ENCODE results near the gene LRRIQ1. TPM values are rescaled to one million over a fixed set of nuclear protein-coding genes. Genes with fewer than 3 reads are reported as not detected.
A peak's percentile ranks its signal among the peaks of the same experiment; 100 is the strongest.
"Not testable (repeated sequence)": the region's sequence is repeated elsewhere in the genome, so short reads cannot be mapped to it uniquely, and the experiment has no call there.

LRRIQ1 gene
- total RNA-seq, 1 donor from 2014 or later, result not detected

DNA sequence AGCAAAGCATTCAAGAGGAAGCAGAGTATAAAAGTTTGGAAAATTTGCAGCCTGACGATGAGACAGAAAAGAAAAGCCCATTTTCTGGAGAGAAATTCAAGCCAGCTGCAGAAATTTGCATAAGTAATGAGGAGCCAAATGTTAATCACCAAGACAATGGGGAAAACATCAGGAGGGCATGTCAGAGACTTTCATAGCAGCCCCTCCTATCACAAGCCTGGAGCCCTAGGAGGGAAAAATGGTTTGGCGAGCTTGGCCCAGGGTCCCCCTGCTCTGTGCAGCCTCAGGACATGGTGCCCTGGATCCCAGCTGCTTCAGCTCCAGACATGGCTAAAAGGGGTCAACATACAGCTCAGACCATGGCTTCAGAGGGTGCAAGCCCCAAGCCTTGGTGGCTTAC lies 31.1 kb upstream of the LRRIQ1 start:
- not testable (repeated sequence) for H3K27ac ChIP-seq (ENCODE audit: low read depth, low read length)

DNA sequence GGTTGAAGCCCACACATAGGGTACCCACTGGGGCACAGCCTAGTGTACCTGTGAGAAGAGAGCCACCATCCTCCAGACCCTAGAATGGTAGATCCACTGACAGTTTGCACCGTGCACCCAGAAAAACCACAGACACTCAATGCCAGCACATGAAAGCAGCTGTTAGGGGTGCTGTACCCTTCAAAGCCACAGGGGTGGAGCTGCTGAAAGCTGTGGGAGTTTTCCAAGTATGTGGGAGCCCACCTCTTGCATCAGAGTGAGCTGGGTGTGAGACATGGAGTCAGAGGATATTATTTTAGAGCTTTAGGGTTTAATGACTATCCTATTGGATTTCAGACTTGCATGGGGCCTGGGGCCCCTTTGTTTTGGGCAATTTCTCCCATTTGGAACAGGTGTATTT lies 30.5 kb upstream of the LRRIQ1 start:
- H3K36me3 ChIP-seq (ENCODE audit: control insufficient read depth in 3 of 3, insufficient read depth in 3 of 3, low read length in 3 of 3), result no peaks in the 10 kb centered on the region
- no peak overlapping the region for H3K4me3 ChIP-seq (ENCODE audit: low read length in 3 of 3)

More for the DNA sequence above, 31.1 kb upstream of the LRRIQ1 start:
- not testable (repeated sequence) for H3K36me3 ChIP-seq (ENCODE audit: control insufficient read depth in 3 of 3, insufficient read depth in 3 of 3, low read length in 3 of 3); H3K27me3 ChIP-seq (ENCODE audit: control insufficient read depth in 3 of 3, insufficient read depth in 3 of 3, low read length in 3 of 3); H3K4me3 ChIP-seq (ENCODE audit: low read length in 3 of 3); H3K9me3 ChIP-seq (ENCODE audit: control insufficient read depth in 3 of 3, low read length in 3 of 3); H3K9ac ChIP-seq (ENCODE audit: low read depth in 1 of 3, low read length in 3 of 3); H3K4me1 ChIP-seq (ENCODE audit: control insufficient read depth in 3 of 3, insufficient read depth in 3 of 3, low read length in 3 of 3)

DNA sequence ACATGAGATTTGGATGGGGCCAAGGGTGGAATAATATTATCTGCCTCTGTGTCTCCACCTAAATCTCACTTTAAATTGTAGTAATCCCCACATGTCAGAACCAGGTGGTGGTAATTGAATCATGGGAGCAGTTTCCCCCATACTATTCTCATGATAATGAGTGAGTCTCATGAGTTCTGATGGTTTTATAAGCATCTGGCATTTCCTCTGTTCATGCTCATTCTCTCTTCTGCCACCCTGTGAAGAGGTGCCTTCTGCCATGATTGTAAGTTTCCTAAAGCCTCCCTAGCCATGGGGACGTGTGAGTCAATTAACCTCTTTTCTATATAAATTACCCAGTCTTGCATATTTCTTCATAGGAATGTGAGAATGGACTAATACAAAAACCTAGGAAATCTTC lies 29.9 kb upstream of the LRRIQ1 start:
- no peak overlapping the region for H3K4me3 ChIP-seq (ENCODE audit: low read length in 3 of 3)
- no peaks in the 10 kb centered on the region for H3K4me1 ChIP-seq (ENCODE audit: control insufficient read depth in 3 of 3, insufficient read depth in 3 of 3, low read length in 3 of 3)
- no peaks in the 10 kb centered on the region for H3K36me3 ChIP-seq (ENCODE audit: control insufficient read depth in 3 of 3, insufficient read depth in 3 of 3, low read length in 3 of 3)
- H3K9me3 ChIP-seq (ENCODE audit: control insufficient read depth in 3 of 3, low read length in 3 of 3), result no peaks in the 10 kb centered on the region
- H3K27me3 ChIP-seq (ENCODE audit: control insufficient read depth in 3 of 3, insufficient read depth in 3 of 3, low read length in 3 of 3), result no peaks in the 10 kb centered on the region
- H3K9ac ChIP-seq (ENCODE audit: low read depth in 1 of 3, low read length in 3 of 3), result no peak overlapping the region
- H3K27ac ChIP-seq (ENCODE audit: low read depth, low read length), result no peak overlapping the region

More for the DNA sequence above, 30.5 kb upstream of the LRRIQ1 start:
- Histone ChIP-seq H3K9ac (ENCODE audit: low read depth in 1 of 3, low read length in 3 of 3) (no peak overlapping the region), H3K27me3 (ENCODE audit: control insufficient read depth in 3 of 3, insufficient read depth in 3 of 3, low read length in 3 of 3) (no peaks in the 10 kb centered on the region), H3K4me1 (ENCODE audit: control insufficient read depth in 3 of 3, insufficient read depth in 3 of 3, low read length in 3 of 3) (no peaks in the 10 kb centered on the region), H3K27ac (ENCODE audit: low read depth, low read length) (no peak overlapping the region), H3K9me3 (ENCODE audit: control insufficient read depth in 3 of 3, low read length in 3 of 3) (no peaks in the 10 kb centered on the region)

DNA sequence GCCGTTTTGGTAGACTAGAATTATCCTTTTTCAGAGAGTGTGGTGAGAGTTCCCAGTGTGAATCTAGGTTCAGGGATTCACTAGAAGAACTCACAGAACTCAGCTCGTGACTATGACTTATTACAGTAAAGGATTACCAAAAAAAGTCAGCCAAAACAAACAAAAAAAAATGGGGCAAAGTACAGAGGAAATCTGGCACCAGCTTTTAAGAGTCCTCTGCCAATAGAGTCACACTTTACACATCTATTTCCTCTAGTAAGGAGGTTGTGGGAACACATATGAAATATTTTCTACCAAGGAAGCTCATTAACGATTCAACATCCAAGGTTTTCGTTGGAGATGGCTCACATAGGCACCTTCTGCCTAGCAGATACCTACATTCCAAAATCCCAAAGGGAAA lies 28.3 kb upstream of the LRRIQ1 start:
- Histone ChIP-seq H3K9me3 (ENCODE audit: control insufficient read depth in 3 of 3, low read length in 3 of 3) (no peaks in the 10 kb centered on the region), H3K27ac (ENCODE audit: low read depth, low read length) (no peak overlapping the region), H3K27me3 (ENCODE audit: control insufficient read depth in 3 of 3, insufficient read depth in 3 of 3, low read length in 3 of 3) (no peaks in the 10 kb centered on the region), H3K36me3 (ENCODE audit: control insufficient read depth in 3 of 3, insufficient read depth in 3 of 3, low read length in 3 of 3) (no peaks in the 10 kb centered on the region), H3K4me3 (ENCODE audit: low read length in 3 of 3) (no peak overlapping the region), H3K9ac (ENCODE audit: low read depth in 1 of 3, low read length in 3 of 3) (no peak overlapping the region), H3K4me1 (ENCODE audit: control insufficient read depth in 3 of 3, insufficient read depth in 3 of 3, low read length in 3 of 3) (no peaks in the 10 kb centered on the region)

DNA sequence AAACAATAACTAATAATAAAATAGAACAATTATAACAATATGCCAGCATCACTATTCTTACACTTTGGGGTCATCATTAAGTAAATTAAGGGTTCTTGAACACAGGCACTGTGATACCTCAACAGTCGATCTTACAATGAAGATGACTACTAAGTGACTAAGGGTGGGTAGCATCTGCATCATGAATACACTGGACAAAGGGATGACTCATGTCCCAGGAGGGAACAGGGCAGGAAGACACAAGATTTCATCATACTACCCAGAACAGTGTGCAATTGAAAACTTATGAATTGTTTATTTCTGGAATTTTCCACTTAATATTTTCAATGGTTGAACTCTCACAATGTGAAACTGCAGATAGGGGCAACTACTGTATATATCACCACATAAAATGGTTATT lies 19.7 kb upstream of the LRRIQ1 start:
- Histone ChIP-seq H3K4me1 (ENCODE audit: control insufficient read depth in 3 of 3, insufficient read depth in 3 of 3, low read length in 3 of 3) (no peaks in the 10 kb centered on the region), H3K27ac (ENCODE audit: low read depth, low read length) (no peak overlapping the region), H3K36me3 (ENCODE audit: control insufficient read depth in 3 of 3, insufficient read depth in 3 of 3, low read length in 3 of 3) (no peaks in the 10 kb centered on the region), H3K9me3 (ENCODE audit: control insufficient read depth in 3 of 3, low read length in 3 of 3) (no peaks in the 10 kb centered on the region), H3K27me3 (ENCODE audit: control insufficient read depth in 3 of 3, insufficient read depth in 3 of 3, low read length in 3 of 3) (no peaks in the 10 kb centered on the region), H3K9ac (ENCODE audit: low read depth in 1 of 3, low read length in 3 of 3) (no peak overlapping the region), H3K4me3 (ENCODE audit: low read length in 3 of 3) (no peak overlapping the region)

DNA sequence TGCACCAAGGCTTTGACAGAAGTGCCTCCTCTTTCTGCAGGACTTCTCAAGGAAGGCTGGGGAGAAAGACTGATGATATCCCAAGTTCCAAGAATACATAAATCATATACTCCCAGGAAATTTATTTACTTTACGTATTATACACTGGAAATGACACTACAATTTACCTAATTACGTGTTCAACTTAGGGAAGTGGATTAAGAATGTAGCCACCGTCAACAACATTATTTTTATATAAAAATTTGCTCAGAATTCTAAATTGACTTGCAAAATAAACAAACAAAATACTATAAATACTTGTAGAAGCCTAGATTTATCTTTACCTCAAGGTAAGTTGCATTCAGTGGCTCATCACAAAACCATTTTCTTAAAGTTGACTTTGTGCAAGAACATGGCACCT lies 19.0 kb upstream of the LRRIQ1 start:
- no peak overlapping the region for H3K9ac ChIP-seq (ENCODE audit: low read depth in 1 of 3, low read length in 3 of 3)
- H3K36me3 ChIP-seq (ENCODE audit: control insufficient read depth in 3 of 3, insufficient read depth in 3 of 3, low read length in 3 of 3), result no peaks in the 10 kb centered on the region
- H3K4me3 ChIP-seq (ENCODE audit: low read length in 3 of 3), result no peak overlapping the region

DNA sequence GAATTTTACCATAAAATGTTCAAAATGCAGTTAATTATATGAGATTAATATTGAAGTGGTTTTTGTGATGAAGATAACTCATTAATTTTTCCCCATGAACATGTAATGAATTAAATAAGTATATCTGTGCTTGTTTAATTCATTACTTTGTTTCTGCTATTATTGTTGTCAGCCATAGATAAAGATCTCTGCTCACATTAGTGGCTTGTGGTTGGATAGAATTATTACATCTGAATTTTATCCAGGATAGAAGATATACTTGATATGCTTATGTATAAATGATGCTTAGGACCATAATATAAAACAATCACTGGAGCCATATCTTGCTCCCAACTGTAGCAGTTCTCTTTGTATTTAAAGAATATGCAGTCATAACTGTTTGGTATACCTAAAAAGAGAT lies 18.5 kb upstream of the LRRIQ1 start:
- Histone ChIP-seq H3K27ac (ENCODE audit: low read depth, low read length) (no peak overlapping the region), H3K27me3 (ENCODE audit: control insufficient read depth in 3 of 3, insufficient read depth in 3 of 3, low read length in 3 of 3) (no peaks in the 10 kb centered on the region), H3K4me1 (ENCODE audit: control insufficient read depth in 3 of 3, insufficient read depth in 3 of 3, low read length in 3 of 3) (no peaks in the 10 kb centered on the region), H3K4me3 (ENCODE audit: low read length in 3 of 3) (no peak overlapping the region), H3K36me3 (ENCODE audit: control insufficient read depth in 3 of 3, insufficient read depth in 3 of 3, low read length in 3 of 3) (no peaks in the 10 kb centered on the region), H3K9ac (ENCODE audit: low read depth in 1 of 3, low read length in 3 of 3) (no peak overlapping the region), H3K9me3 (ENCODE audit: control insufficient read depth in 3 of 3, low read length in 3 of 3) (no peaks in the 10 kb centered on the region)

More for the DNA sequence above, 19.0 kb upstream of the LRRIQ1 start:
- H3K27ac ChIP-seq (ENCODE audit: low read depth, low read length), result no peak overlapping the region
- H3K4me1 ChIP-seq (ENCODE audit: control insufficient read depth in 3 of 3, insufficient read depth in 3 of 3, low read length in 3 of 3), result no peaks in the 10 kb centered on the region
- H3K27me3 ChIP-seq (ENCODE audit: control insufficient read depth in 3 of 3, insufficient read depth in 3 of 3, low read length in 3 of 3), result no peaks in the 10 kb centered on the region
- H3K9me3 ChIP-seq (ENCODE audit: control insufficient read depth in 3 of 3, low read length in 3 of 3), result no peaks in the 10 kb centered on the region

DNA sequence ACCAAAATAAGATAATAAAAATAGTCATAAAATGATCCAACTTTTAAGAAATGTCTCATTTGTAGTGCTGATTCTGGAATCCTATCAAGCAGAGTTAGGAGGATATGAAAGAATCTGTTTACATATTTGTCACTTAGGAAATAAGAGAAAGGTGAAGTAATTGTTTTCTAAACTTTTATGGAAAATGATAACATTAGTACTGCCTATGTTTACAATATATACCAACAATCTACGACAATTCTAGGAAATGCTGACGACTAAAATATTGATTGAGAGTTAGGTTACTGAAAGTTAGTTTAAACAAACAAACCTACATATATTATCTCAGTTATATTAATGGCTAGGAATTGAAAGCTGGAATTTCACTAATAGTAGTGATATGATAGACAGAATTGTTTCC lies 18.1 kb upstream of the LRRIQ1 start:
- Histone ChIP-seq H3K36me3 (ENCODE audit: control insufficient read depth in 3 of 3, insufficient read depth in 3 of 3, low read length in 3 of 3) (no peaks in the 10 kb centered on the region), H3K9me3 (ENCODE audit: control insufficient read depth in 3 of 3, low read length in 3 of 3) (no peaks in the 10 kb centered on the region), H3K27me3 (ENCODE audit: control insufficient read depth in 3 of 3, insufficient read depth in 3 of 3, low read length in 3 of 3) (no peaks in the 10 kb centered on the region), H3K27ac (ENCODE audit: low read depth, low read length) (no peak overlapping the region), H3K4me3 (ENCODE audit: low read length in 3 of 3) (no peak overlapping the region), H3K9ac (ENCODE audit: low read depth in 1 of 3, low read length in 3 of 3) (no peak overlapping the region), H3K4me1 (ENCODE audit: control insufficient read depth in 3 of 3, insufficient read depth in 3 of 3, low read length in 3 of 3) (no peaks in the 10 kb centered on the region)

DNA sequence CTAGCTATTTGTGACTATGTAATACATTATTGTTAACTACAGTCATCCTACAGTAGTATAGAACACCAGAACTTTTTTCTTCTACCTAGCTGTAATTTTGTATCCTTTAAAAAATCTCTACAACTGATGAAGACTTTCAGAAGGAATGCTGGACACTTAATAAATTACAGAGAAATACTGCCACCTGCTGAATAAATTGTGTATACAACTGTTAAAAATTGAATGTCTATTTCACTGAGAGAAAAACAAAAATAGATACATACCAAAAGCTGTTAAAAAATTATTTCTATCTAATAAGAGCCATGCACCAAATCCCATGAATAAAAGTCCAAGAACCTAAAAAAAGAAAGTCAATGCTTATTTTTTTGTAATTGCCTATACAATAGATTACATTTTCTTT lies 6.7 kb upstream of the LRRIQ1 start:
- Histone ChIP-seq H3K4me3 (ENCODE audit: low read length in 3 of 3) (no peak overlapping the region), H3K9me3 (ENCODE audit: control insufficient read depth in 3 of 3, low read length in 3 of 3) (no peaks in the 10 kb centered on the region), H3K27ac (ENCODE audit: low read depth, low read length) (no peak overlapping the region), H3K9ac (ENCODE audit: low read depth in 1 of 3, low read length in 3 of 3) (no peak overlapping the region), H3K36me3 (ENCODE audit: control insufficient read depth in 3 of 3, insufficient read depth in 3 of 3, low read length in 3 of 3) (no peaks in the 10 kb centered on the region), H3K27me3 (ENCODE audit: control insufficient read depth in 3 of 3, insufficient read depth in 3 of 3, low read length in 3 of 3) (no peaks in the 10 kb centered on the region), H3K4me1 (ENCODE audit: control insufficient read depth in 3 of 3, insufficient read depth in 3 of 3, low read length in 3 of 3) (no peaks in the 10 kb centered on the region)

DNA sequence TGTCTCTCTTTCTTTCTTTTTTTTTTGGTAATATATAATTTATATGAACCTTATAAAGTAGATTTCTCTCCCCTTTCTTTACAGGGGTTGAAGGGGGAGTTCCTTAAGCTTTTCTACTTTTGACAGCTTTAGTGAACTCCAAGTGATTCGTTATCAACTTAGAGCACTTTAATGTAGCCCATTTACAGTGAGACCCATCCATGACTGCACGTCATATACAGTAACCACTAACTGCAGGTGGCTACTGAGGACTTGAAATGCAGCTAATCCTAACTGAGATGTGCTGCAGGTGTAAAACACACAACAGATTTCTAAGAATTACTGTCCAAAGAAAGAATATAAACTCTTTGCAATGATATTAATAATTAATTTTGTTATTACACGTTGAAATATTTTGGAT lies 582 bp downstream of the LRRIQ1 start:
- Histone ChIP-seq H3K9me3 (ENCODE audit: control insufficient read depth in 3 of 3, low read length in 3 of 3) (no peaks in the 10 kb centered on the region), H3K27ac (ENCODE audit: low read depth, low read length) (no peak overlapping the region), H3K9ac (ENCODE audit: low read depth in 1 of 3, low read length in 3 of 3) (peak overlapping the region; percentile 3 to 61 (median 32)), H3K4me3 (ENCODE audit: low read length in 3 of 3) (peak overlapping the region; percentile 79 to 82 (median 82)), H3K4me1 (ENCODE audit: control insufficient read depth in 3 of 3, insufficient read depth in 3 of 3, low read length in 3 of 3) (no peaks in the 10 kb centered on the region), H3K27me3 (ENCODE audit: control insufficient read depth in 3 of 3, insufficient read depth in 3 of 3, low read length in 3 of 3) (peaks cover 0 to 3% (median 0%) of the 10 kb centered on the region in 3 donors), H3K36me3 (ENCODE audit: control insufficient read depth in 3 of 3, insufficient read depth in 3 of 3, low read length in 3 of 3) (no peaks in the 10 kb centered on the region)

DNA sequence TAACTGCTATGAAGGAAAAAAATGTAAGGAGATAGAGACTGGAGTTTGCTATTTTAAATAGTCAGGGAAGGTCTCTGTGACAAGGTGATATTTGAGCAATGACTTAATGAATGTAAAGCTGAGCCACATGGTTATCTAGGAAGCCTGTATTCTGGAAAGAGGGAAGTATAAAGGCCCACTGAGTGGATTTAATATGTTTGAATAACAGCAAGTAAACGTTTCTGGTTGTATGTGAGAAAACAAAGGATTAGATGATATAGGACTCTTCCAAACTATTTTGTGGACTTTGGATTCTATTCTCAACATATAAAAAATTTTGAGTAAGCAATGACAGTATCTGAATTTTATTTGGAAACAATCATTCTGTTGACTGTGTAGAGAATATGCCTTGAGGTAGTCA lies 5.2 kb downstream of the LRRIQ1 start:
- Histone ChIP-seq H3K36me3 (ENCODE audit: control insufficient read depth in 3 of 3, insufficient read depth in 3 of 3, low read length in 3 of 3) (no peaks in the 10 kb centered on the region), H3K9me3 (ENCODE audit: control insufficient read depth in 3 of 3, low read length in 3 of 3) (no peaks in the 10 kb centered on the region), H3K9ac (ENCODE audit: low read depth in 1 of 3, low read length in 3 of 3) (no peak overlapping the region), H3K27me3 (ENCODE audit: control insufficient read depth in 3 of 3, insufficient read depth in 3 of 3, low read length in 3 of 3) (no peaks in the 10 kb centered on the region), H3K4me3 (ENCODE audit: low read length in 3 of 3) (no peak overlapping the region), H3K4me1 (ENCODE audit: control insufficient read depth in 3 of 3, insufficient read depth in 3 of 3, low read length in 3 of 3) (no peaks in the 10 kb centered on the region), H3K27ac (ENCODE audit: low read depth, low read length) (no peak overlapping the region)
